Testis (tissue), 2 donors: Measurements from ENCODE around the gene ZNF232.
"Not testable (repeated sequence)": the region's sequence is repeated elsewhere in the genome, so short reads cannot be mapped to it uniquely, and the experiment has no call there.

Experiments used
- CTCF ChIP-seq, 3 experiments: fragments of 450-650 bp in 2 of 3; fragments of 200-600 bp in 1 of 3; sonication (generic) in 1 of 3; IDR thresholded peaks; one replicate each; pipeline ENCODE4 v1.5.1; 2016 to 2019; ENCODE audit warnings: antibody characterized with exemption in 3 of 3, mild to moderate bottlenecking in 2 of 3, moderate library complexity in 1 of 3
- POLR2A ChIP-seq: fragments of 450-650 bp; IDR thresholded peaks from one replicate; pipeline ENCODE4 v1.6.1; 2017; ENCODE audit warnings: antibody characterized with exemption, mild to moderate bottlenecking, moderate library complexity

- not testable (repeated sequence) for TF ChIP-seq CTCF (IDR thresholded peaks at IDR 0.05); POLR2A
Observed at GRCh38 chr17:5133961-5134360, 22.3 kb upstream of the ZNF232 start.
